GM12864 (cell line): ENCODE data around the gene CKAP4.

Experiments used
- DNase-seq: peaks from one replicate; pipeline ENCODE4 v3.0.0-alpha.2; 2011; ENCODE audit warnings: low read depth
- H3K4me3 ChIP-seq: 2 replicates; pipeline ENCODE4 v1.5.1; 2011; ENCODE audit warnings: mild to moderate bottlenecking, low read depth, low read length, control low read depth
- CTCF ChIP-seq: IDR thresholded peaks from 2 replicates; pipeline ENCODE4 v1.5.1; 2011; ENCODE audit warnings: low read depth, mild to moderate bottlenecking, moderate library complexity, low read length, control low read depth, inconsistent platforms; ENCODE audit errors: missing control alignments

CKAP4 gene

GRCh38 chr12:106243620-106244019 is 4.2 kb downstream of the CKAP4 start:
- no peak for DNase-seq
- no peak for TF ChIP-seq CTCF
- no peak overlapping the region for H3K4me3 ChIP-seq

GRCh38 chr12:106240821-106241220 is 7.0 kb downstream of the CKAP4 start:
- no peak for TF ChIP-seq CTCF
- no peak for DNase-seq
- no peak overlapping the region for H3K4me3 ChIP-seq

GRCh38 chr12:106239951-106240335 is 7.9 kb downstream of the CKAP4 start:
- no peak overlapping the region for H3K4me3 ChIP-seq
- no peak for TF ChIP-seq CTCF
- DNase-seq: no peak

- no peak for DNase-seq
These were observed 8.4 kb downstream of the CKAP4 start for GRCh38 chr12:106239241-106239950.

GRCh38 chr12:106238146-106238545 is 9.7 kb downstream of the CKAP4 start:
- TF ChIP-seq CTCF: no peak
- no peak overlapping the region for H3K4me3 ChIP-seq
- DNase-seq: no peak

More at GRCh38 chr12:106239241-106239950, 8.4 kb downstream of the CKAP4 start:
- TF ChIP-seq CTCF: no peak
- no peak overlapping the region for H3K4me3 ChIP-seq

GRCh38 chr12:106235770-106236169 is 12.1 kb downstream of the CKAP4 start:
- no peak for TF ChIP-seq CTCF
- DNase-seq: no peak
- H3K4me3 ChIP-seq: no peak overlapping the region

GRCh38 chr12:106234449-106234848 is 13.4 kb downstream of the CKAP4 start:
- no peak for DNase-seq
- TF ChIP-seq CTCF: no peak
- H3K4me3 ChIP-seq: no peak overlapping the region
